PC-9 (cell line): Measurements from ENCODE around the gene DGKZ. TPM values are rescaled to one million over a fixed set of nuclear protein-coding genes. Genes with fewer than 3 reads are reported as not detected.

Source experiments
- BruUV-seq: library from RNA; stranded (reverse); fragments of 400-500 nt; replicated peaks from 2 replicates; lab custom pipeline; 2021; lab: Mats Ljungman, UMichigan
- CTCF ChIA-PET: fragments of 300-600 bp; sonication (Branson Sonifier 250); formaldehyde crosslinking; loops from one replicate; lab custom pipeline; 2022; ENCODE audit warnings: antibody characterized with exemption; lab: Charles Lee
- POLR2A ChIA-PET: fragments of 300-600 bp; sonication (Branson Sonifier 250); formaldehyde crosslinking; loops from one replicate; lab custom pipeline; 2022; ENCODE audit warnings: antibody characterized with exemption; ENCODE audit not compliant: unreplicated experiment; lab: Charles Lee
- DNase-seq, 2 experiments: peaks; one replicate each; pipeline versions ENCODE4 v3.0.0 to v3.0.0-alpha.2; 2015 to 2022; ENCODE audit warnings: mixed read lengths in 1 of 2
- H2AFZ ChIP-seq: fragments of 200-600 bp; sonication (generic); 2 replicates; pipeline ENCODE4 v1.8.1; 2017; ENCODE audit warnings: antibody characterized with exemption
- H3F3A ChIP-seq: fragments of 200-600 bp; sonication (generic); 2 replicates; pipeline ENCODE4 v1.8.1; 2017; ENCODE audit warnings: antibody characterized with exemption, mild to moderate bottlenecking, low read depth; ENCODE audit not compliant: insufficient read depth
- H3K27ac ChIP-seq: fragments of 200-600 bp; sonication (generic); 2 replicates; pipeline ENCODE4 v1.6.1; 2016; ENCODE audit warnings: mixed run types
- H3K27me3 ChIP-seq: fragments of 200-600 bp; sonication (generic); 2 replicates; pipeline ENCODE4 v1.6.1; 2016; ENCODE audit warnings: low read depth, mixed run types; ENCODE audit not compliant: insufficient read depth
- H3K36me3 ChIP-seq: fragments of 200-600 bp; sonication (generic); 2 replicates; pipeline ENCODE4 v1.6.1; 2016; ENCODE audit warnings: low read depth, mixed run types
- H3K4me1 ChIP-seq: fragments of 200-600 bp; sonication (generic); replicated peaks from 2 replicates; pipeline ENCODE4 v1.6.1; 2016; ENCODE audit warnings: mixed run types; ENCODE audit not compliant: insufficient read depth
- H3K4me2 ChIP-seq: fragments of 200-600 bp; sonication (generic); 2 replicates; pipeline ENCODE4 v1.6.1; 2017; ENCODE audit warnings: mixed run types
- H3K4me3 ChIP-seq: fragments of 200-600 bp; sonication (generic); 2 replicates; pipeline ENCODE4 v1.6.1; 2016; ENCODE audit warnings: mixed run types
- H3K79me2 ChIP-seq: fragments of 200-600 bp; sonication (generic); 2 replicates; pipeline ENCODE4 v1.6.1; 2017; ENCODE audit warnings: low read depth, mixed run types
- H3K9me2 ChIP-seq: fragments of 200-600 bp; sonication (generic); 2 replicates; pipeline ENCODE4 v1.8.1; 2017; ENCODE audit warnings: mild to moderate bottlenecking; ENCODE audit not compliant: insufficient read depth
- H3K9me3 ChIP-seq: fragments of 200-600 bp; sonication (generic); 2 replicates; pipeline ENCODE4 v1.8.1; 2016; ENCODE audit warnings: low read depth; ENCODE audit not compliant: insufficient read depth
- H4K20me1 ChIP-seq: fragments of 200-600 bp; sonication (generic); 2 replicates; pipeline ENCODE4 v1.8.1; 2017; ENCODE audit not compliant: insufficient read depth
- CTCF ChIP-seq: fragments of 200-600 bp; sonication (generic); conservative IDR thresholded peaks from 2 replicates; pipeline ENCODE4 v1.6.1; 2017; ENCODE audit warnings: mixed run types, antibody characterized with exemption, mild to moderate bottlenecking, moderate library complexity
- EZH2 ChIP-seq: fragments of 200-600 bp; sonication (generic); IDR thresholded peaks from 2 replicates; pipeline ENCODE4 v1.8.0; 2017; ENCODE audit warnings: antibody characterized with exemption, low read depth
- intact Hi-C: fragments of 100-400 bp; cut with micrococcal nuclease; formaldehyde crosslinking; loops from one replicate; pipeline ENCODE4 v1.10.0; 2022; ENCODE audit not compliant: unreplicated experiment
- total RNA-seq: library from RNA; stranded (reverse); gene quantifications from 2 replicates; pipeline ENCODE4 v1.2.3, GENCODE V29; 2021

Gene DGKZ
- total RNA-seq, 1 experiment from 2014 or later: 49.3 TPM

GRCh38 chr11:46381048-46381818, 34.0 kb downstream of the DGKZ start, which contains the start of gene MDK:
Gene MDK, plus strand, starts transcription at chr11:46381669. Its CDS starts 389 bp downstream, at chr11:46382058.
- peaks cover 47% of the 10 kb centered on the region for H3F3A ChIP-seq
- H4K20me1 ChIP-seq: no peaks in the 10 kb centered on the region
- H3K36me3 ChIP-seq: no peaks in the 10 kb centered on the region
- H3K27ac ChIP-seq: peak within 1 kb of the TSS; percentile 5; the same call in 1 of the 2 replicates
- TF ChIP-seq EZH2 (no peak), CTCF (no peak)
- no peaks in the 10 kb centered on the region for H3K27me3 ChIP-seq
- BruUV-seq: TSS peak; percentile 74
- H3K9me3 ChIP-seq: no peaks in the 10 kb centered on the region
- H3K4me3 ChIP-seq: peak within 1 kb of the TSS; percentile 73
- ChIA-PET CTCF (interaction anchor here (0.6 to 0.8 kb wide), 2 partner anchors 33 to 137 kb away, joined by 6 to 12 read pairs; no protein-coding TSS in a partner anchor), POLR2A (no interaction called here)
- H3K4me2 ChIP-seq: peak within 1 kb of the TSS; percentile 91
- no peaks in the 10 kb centered on the region for H3K79me2 ChIP-seq
- DNase-seq: peak in 1 of 2 experiments; percentile 60
- H3K9me2 ChIP-seq: no peaks in the 10 kb centered on the region
- H2AFZ ChIP-seq: peak within 1 kb of the TSS; percentile 86
- H3K4me1 ChIP-seq: peaks cover 21% of the 10 kb centered on the region
- intact Hi-C loops: loop anchor here (5.0 kb wide), 3 partner anchors 139 to 976 kb away; partner anchors contain the start of genes ATG13 and HARBI1

DNA sequence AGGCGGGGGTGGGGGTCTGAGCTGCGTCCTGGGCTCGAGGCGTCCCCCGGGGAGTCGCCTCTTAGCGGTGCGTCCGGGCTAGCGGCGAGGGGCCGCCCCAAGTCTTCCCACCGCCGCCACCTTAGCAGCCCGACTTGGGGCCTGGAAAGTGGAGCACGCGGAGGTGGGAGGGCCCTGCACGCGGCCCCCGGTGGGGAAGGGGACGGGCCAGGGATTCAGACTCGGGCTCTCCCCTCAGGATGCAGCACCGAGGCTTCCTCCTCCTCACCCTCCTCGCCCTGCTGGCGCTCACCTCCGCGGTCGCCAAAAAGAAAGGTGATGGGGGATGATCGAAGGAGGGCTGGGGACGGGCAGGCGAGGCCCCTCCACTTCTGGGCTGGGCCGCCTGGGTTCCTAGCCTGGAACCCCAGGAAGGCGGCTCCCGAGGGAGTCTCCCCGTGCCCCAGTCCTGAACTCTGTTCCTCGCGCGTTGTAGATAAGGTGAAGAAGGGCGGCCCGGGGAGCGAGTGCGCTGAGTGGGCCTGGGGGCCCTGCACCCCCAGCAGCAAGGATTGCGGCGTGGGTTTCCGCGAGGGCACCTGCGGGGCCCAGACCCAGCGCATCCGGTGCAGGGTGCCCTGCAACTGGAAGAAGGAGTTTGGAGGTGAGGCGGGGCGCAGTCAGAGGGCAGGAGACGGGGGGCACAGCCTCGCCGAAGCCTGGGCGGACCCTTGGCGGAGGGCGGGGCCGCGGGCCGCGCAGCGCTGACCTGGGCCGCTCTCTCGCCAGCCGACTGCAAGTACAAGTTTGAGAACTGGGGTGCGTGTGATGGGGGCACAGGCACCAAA, 34.8 kb downstream of the DGKZ start:
- Histone ChIP-seq H3K9me2 (no peaks in the 10 kb centered on the region), H4K20me1 (no peaks in the 10 kb centered on the region), H3K27me3 (no peaks in the 10 kb centered on the region), H3K4me1 (peaks cover 27% of the 10 kb centered on the region), H3K79me2 (no peaks in the 10 kb centered on the region), H3K9me3 (no peaks in the 10 kb centered on the region), H3K4me3 (peak overlapping the region; percentile 68), H2AFZ (peak overlapping the region; percentile 86), H3K27ac (no peak overlapping the region), H3K4me2 (peak overlapping the region; percentile 90), H3K36me3 (no peaks in the 10 kb centered on the region), H3F3A (peaks cover 52% of the 10 kb centered on the region)
- BruUV-seq: no TSS peak
- POLR2A ChIA-PET: no interaction called here
- TF ChIP-seq EZH2 (no peak), CTCF (no peak)
- intact Hi-C loops: loop anchor here (5.0 kb wide), 3 partner anchors 140 to 975 kb away; partner anchors contain the start of genes ATG13 and HARBI1
- peak in 1 of 2 experiments; percentile 47 for DNase-seq
- CTCF ChIA-PET: interaction anchor here (0.6 to 1.7 kb wide), 3 partner anchors 10 to 138 kb away, joined by 6 to 12 read pairs (median 10); partner anchors contain the start of gene CHRM4
